OCI-LY3 (cell line): ENCODE results near the gene ALG11.
"Not testable (repeated sequence)": the region's sequence is repeated elsewhere in the genome, so short reads cannot be mapped to it uniquely, and the experiment has no call there.

Experiments used
- H2AFZ ChIP-seq: fragments of 200-600, 300-600 bp; shearing (Covaris generic); 2 replicates; pipeline ENCODE4 v1.6.0; 2014; ENCODE audit warnings: antibody characterized with exemption, low read depth, low read length
- H3K27ac ChIP-seq: fragments of 200-600, 300-600 bp; sonication (generic); 2 replicates; pipeline ENCODE4 v1.5.1; 2014; ENCODE audit warnings: mild to moderate bottlenecking, low read length, moderate library complexity, mixed read lengths
- H3K27me3 ChIP-seq: fragments of 200-600, 300-600 bp; sonication (generic); 2 replicates; pipeline ENCODE4 v1.6.1; 2014; ENCODE audit warnings: low read depth, low read length, mixed read lengths
- H3K36me3 ChIP-seq: fragments of 200-600, 300-600 bp; sonication (generic); replicated peaks from 2 replicates; pipeline ENCODE3; 2014; ENCODE audit warnings: low read depth, low read length, mixed read lengths
- H3K4me1 ChIP-seq: fragments of 300-600, 200-600 bp; sonication (generic); 2 replicates; pipeline ENCODE4 v1.6.1; 2014; ENCODE audit warnings: low read length, mixed read lengths
- H3K4me2 ChIP-seq: fragments of 200-600, 300-600 bp; sonication (generic); 2 replicates; pipeline ENCODE4 v1.6.1; 2014; ENCODE audit warnings: low read length, mixed read lengths
- H3K4me3 ChIP-seq: fragments of 300-600, 200-600 bp; sonication (generic); 2 replicates; pipeline ENCODE4 v1.5.1; 2014; ENCODE audit warnings: antibody characterized with exemption, mild to moderate bottlenecking, low read length, moderate library complexity
- H3K79me2 ChIP-seq: fragments of 300-600, 200-600 bp; shearing (Covaris generic); 2 replicates; pipeline ENCODE4 v1.6.1; 2014; ENCODE audit warnings: mild to moderate bottlenecking, low read length, mixed read lengths
- H3K9ac ChIP-seq: fragments of 300-600, 200-600 bp; shearing (Covaris generic); 2 replicates; pipeline ENCODE4 v1.6.0; 2014; ENCODE audit warnings: mild to moderate bottlenecking, low read length, moderate library complexity
- H3K9me3 ChIP-seq: fragments of 200-600, 300-600 bp; shearing (Covaris generic); 2 replicates; pipeline ENCODE4 v1.6.1; 2014; ENCODE audit warnings: low read length, mixed read lengths; ENCODE audit not compliant: insufficient read depth
- H4K20me1 ChIP-seq: fragments of 200-600, 300-600 bp; sonication (generic); 2 replicates; pipeline ENCODE4 v1.6.1; 2016; ENCODE audit warnings: low read length, mixed read lengths; ENCODE audit not compliant: insufficient read depth
- CTCF ChIP-seq: fragments of 200-600, 300-600 bp; sonication (generic); IDR thresholded peaks from 2 replicates; pipeline ENCODE4 v1.5.1; 2014; ENCODE audit warnings: antibody characterized with exemption, low read length, low read depth
- EZH2phosphoT487 ChIP-seq: fragments of 200-600 bp; shearing (Covaris generic); IDR thresholded peaks from 2 replicates; pipeline ENCODE4 v1.6.1; 2018; ENCODE audit warnings: antibody characterized with exemption, mixed run types, low read depth

Gene ALG11

GRCh38 chr13:52048516-52048915, 36.3 kb downstream of the ALG11 start:
- Histone ChIP-seq H3K79me2 (no peaks in the 10 kb centered on the region), H3K4me1 (no peaks in the 10 kb centered on the region), H3K9ac (no peak overlapping the region), H3K9me3 (no peaks in the 10 kb centered on the region), H3K4me2 (no peak overlapping the region), H4K20me1 (no peaks in the 10 kb centered on the region), H3K4me3 (no peak overlapping the region), H3K36me3 (no peaks in the 10 kb centered on the region), H2AFZ (no peak overlapping the region), H3K27ac (no peak overlapping the region), H3K27me3 (no peaks in the 10 kb centered on the region)
- no peak for TF ChIP-seq EZH2phosphoT487
- TF ChIP-seq CTCF: no peak

GRCh38 chr13:52051400-52051799, 39.2 kb downstream of the ALG11 start:
- H3K4me2 ChIP-seq: no peak overlapping the region
- H3K36me3 ChIP-seq: no peaks in the 10 kb centered on the region
- H2AFZ ChIP-seq: no peak overlapping the region
- no peaks in the 10 kb centered on the region for H3K27me3 ChIP-seq
- no peaks in the 10 kb centered on the region for H4K20me1 ChIP-seq
- no peaks in the 10 kb centered on the region for H3K4me1 ChIP-seq
- H3K79me2 ChIP-seq: no peaks in the 10 kb centered on the region
- TF ChIP-seq EZH2phosphoT487: no peak
- no peak for TF ChIP-seq CTCF
- no peak overlapping the region for H3K4me3 ChIP-seq
- no peak overlapping the region for H3K9ac ChIP-seq
- no peak overlapping the region for H3K27ac ChIP-seq
- H3K9me3 ChIP-seq: no peaks in the 10 kb centered on the region

- Histone ChIP-seq H3K4me2 (no peak overlapping the region), H3K4me3 (no peak overlapping the region), H3K79me2 (no peaks in the 10 kb centered on the region), H3K9me3 (no peaks in the 10 kb centered on the region), H3K27ac (no peak overlapping the region), H4K20me1 (no peaks in the 10 kb centered on the region), H3K4me1 (no peaks in the 10 kb centered on the region), H3K27me3 (no peaks in the 10 kb centered on the region), H3K9ac (no peak overlapping the region), H2AFZ (no peak overlapping the region), H3K36me3 (no peaks in the 10 kb centered on the region)
- TF ChIP-seq EZH2phosphoT487: no peak
- no peak for TF ChIP-seq CTCF
Measured at GRCh38 chr13:52053460-52053859, 41.3 kb downstream of the ALG11 start.

- H3K27ac ChIP-seq, H3K79me2 ChIP-seq, H3K4me2 ChIP-seq, H4K20me1 ChIP-seq, H3K27me3 ChIP-seq, H2AFZ ChIP-seq, H3K4me3 ChIP-seq, H3K36me3 ChIP-seq, H3K4me1 ChIP-seq, H3K9ac ChIP-seq: not testable (repeated sequence)
- peaks cover 10% of the 10 kb centered on the region; the same call in 1 of the 2 replicates for H3K9me3 ChIP-seq
Measured at GRCh38 chr13:52061064-52061463, 48.9 kb downstream of the ALG11 start.

GRCh38 chr13:52061587-52061986, 49.4 kb downstream of the ALG11 start:
- H3K4me2 ChIP-seq: no peak overlapping the region
- H4K20me1 ChIP-seq: no peaks in the 10 kb centered on the region
- H3K9ac ChIP-seq: no peak overlapping the region
- H3K36me3 ChIP-seq: no peaks in the 10 kb centered on the region
- no peak overlapping the region for H3K4me3 ChIP-seq
- peaks cover 11% of the 10 kb centered on the region; the same call in 1 of the 2 replicates for H3K9me3 ChIP-seq
- no peaks in the 10 kb centered on the region for H3K4me1 ChIP-seq
- H3K79me2 ChIP-seq: no peaks in the 10 kb centered on the region
- no peak overlapping the region for H2AFZ ChIP-seq
- H3K27me3 ChIP-seq: no peaks in the 10 kb centered on the region
- no peak for TF ChIP-seq CTCF
- no peak for TF ChIP-seq EZH2phosphoT487
- H3K27ac ChIP-seq: no peak overlapping the region
